ENCODE data around the gene TXLNA. TPM values are rescaled to one million over a fixed set of nuclear protein-coding genes. Genes with fewer than 3 reads are reported as not detected.

Gene TXLNA
- total RNA-seq, 1 donor from 2014 or later: 83.8 TPM

GRCh38 chr1:32239790-32240139 lies 60.3 kb downstream of the TXLNA start:
- Histone ChIP-seq H3K27me3 (no peaks in the 10 kb centered on the region), H3K9me3 (no peaks in the 10 kb centered on the region), H3K27ac (peak overlapping the region; percentile 87 to 89), H3K4me1 (peaks cover 0 to 8% of the 10 kb centered on the region in 2 donors), H3K36me3 (no peaks in the 10 kb centered on the region), H3K4me3 (peak overlapping the region; percentile 69 to 78)
- no peak for TF ChIP-seq CTCF (IDR thresholded peaks at IDR 0.05)
- DNase-seq (ENCODE audit: low spot score in 2 of 2): peak in 1 of 2 donors; percentile 70
- intact Hi-C loops (cut with DNase I): loop anchor here (1.0 to 5.0 kb wide), 5 partner anchors 17 to 132 kb away; partner anchors contain the start of genes EIF3I, HDAC1, KPNA6 and TMEM234

DNA sequence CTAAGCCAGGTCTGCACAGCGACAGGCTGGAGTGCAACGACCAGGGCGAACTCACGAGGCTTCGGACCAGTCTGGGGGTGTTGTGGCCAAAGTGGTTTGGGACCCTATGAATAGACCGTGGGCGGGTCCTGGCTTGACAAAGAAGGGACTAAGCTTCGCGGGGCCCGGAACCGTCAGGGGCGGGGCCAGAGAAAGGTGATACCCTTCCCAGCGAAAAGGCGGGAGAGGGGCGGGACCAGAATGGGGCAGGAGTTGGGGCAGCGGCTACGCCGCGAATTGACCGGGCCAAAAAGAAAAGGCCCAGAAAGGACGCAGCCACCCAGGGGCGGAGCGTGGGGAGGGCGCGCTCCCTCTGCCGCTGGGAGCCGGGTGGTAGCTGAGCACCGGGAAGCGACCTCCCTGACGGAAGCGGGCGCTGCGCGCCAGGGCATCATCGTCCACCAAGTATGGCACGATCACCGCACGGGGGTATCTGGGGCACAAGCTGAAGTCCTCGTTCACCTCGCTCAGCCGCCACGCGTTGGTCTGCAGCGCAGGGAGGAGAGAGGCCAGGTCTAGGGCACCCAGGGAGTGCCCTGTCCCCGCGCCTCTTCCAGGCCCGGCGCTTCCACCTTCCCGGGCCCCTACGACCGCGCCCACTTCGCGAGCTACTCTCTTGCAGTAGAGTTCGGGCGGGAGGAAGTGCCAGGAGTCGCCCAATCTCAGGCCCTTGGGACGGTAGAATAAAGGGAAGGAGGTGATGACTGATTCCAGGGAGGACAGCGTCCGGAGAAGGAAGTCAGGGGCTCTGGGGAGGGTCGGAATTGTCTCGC lies 60.9 kb downstream of the TXLNA start:
- Histone ChIP-seq H3K4me3 (peak overlapping the region; percentile 69 to 78), H3K9me3 (no peaks in the 10 kb centered on the region), H3K36me3 (no peaks in the 10 kb centered on the region), H3K27ac (peak overlapping the region; percentile 87 to 89), H3K4me1 (peaks cover 0 to 8% of the 10 kb centered on the region in 2 donors), H3K27me3 (no peaks in the 10 kb centered on the region)
- intact Hi-C loops (cut with DNase I): loop anchor here (1.0 to 5.0 kb wide), 5 partner anchors 18 to 133 kb away; partner anchors contain the start of genes EIF3I, HDAC1, KPNA6 and TMEM234
- DNase-seq (ENCODE audit: low spot score in 2 of 2): peak; percentile 51 to 92
- TF ChIP-seq CTCF (IDR thresholded peaks at IDR 0.05): peak in 2 of 3 experiments; percentile 30 to 35

- peaks cover 0 to 8% of the 10 kb centered on the region in 2 donors for H3K4me1 ChIP-seq
- intact Hi-C loops (cut with DNase I): loop anchor here (2.0 to 5.0 kb wide), 3 partner anchors 52 to 134 kb away; partner anchors contain the start of genes HDAC1, KPNA6 and TXLNA
- DNase-seq (ENCODE audit: low spot score in 2 of 2): peak; percentile 47 to 87
- H3K27ac ChIP-seq: peak overlapping the region; percentile 87 to 89
- no peak for TF ChIP-seq CTCF (IDR thresholded peaks at IDR 0.05)
- no peaks in the 10 kb centered on the region for H3K27me3 ChIP-seq
- H3K9me3 ChIP-seq: no peaks in the 10 kb centered on the region
- H3K36me3 ChIP-seq: no peaks in the 10 kb centered on the region
- H3K4me3 ChIP-seq: peak overlapping the region; percentile 69 to 78
These were observed 61.7 kb downstream of the TXLNA start for GRCh38 chr1:32241001-32241763.

GRCh38 chr1:32242341-32242851 lies 62.9 kb downstream of the TXLNA start:
- Histone ChIP-seq H3K36me3 (no peaks in the 10 kb centered on the region), H3K9me3 (no peaks in the 10 kb centered on the region), H3K27me3 (no peaks in the 10 kb centered on the region), H3K27ac (peak overlapping the region; percentile 87 to 89), H3K4me1 (peaks cover 0 to 8% of the 10 kb centered on the region in 2 donors), H3K4me3 (peak overlapping the region in 1 of 2 donors; percentile 16)
- DNase-seq (ENCODE audit: low spot score in 2 of 2): peak in 1 of 2 donors; percentile 66
- intact Hi-C loops (cut with DNase I): loop anchor here (5.0 kb wide), 1 partner anchor 135 kb away; the partner anchor contains the start of gene KPNA6
- no peak for TF ChIP-seq CTCF (IDR thresholded peaks at IDR 0.05)

DNA sequence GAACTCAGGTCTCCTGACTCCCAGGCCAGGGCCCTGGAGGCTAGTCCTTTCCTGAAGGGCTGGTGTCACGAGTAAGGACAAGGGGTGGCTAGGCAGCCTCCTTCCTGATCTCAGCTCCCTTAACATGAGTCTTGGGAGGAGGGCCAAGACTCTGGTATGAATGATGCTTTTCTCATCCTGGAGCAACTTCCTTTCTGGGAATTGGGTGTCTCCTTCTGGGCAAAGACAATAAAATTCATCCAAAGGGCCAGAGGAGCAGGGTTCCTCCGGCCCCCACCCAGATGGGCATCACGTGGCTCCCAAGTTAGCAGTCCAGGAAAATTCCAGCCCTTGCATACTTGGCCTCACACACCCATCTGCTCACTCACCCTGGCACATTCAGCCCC lies 67.4 kb downstream of the TXLNA start, which contains the start of gene FAM167B:
TSS of gene FAM167B (plus strand) at position 335 of the 386 bp plus-strand sequence. CDS start 200 bp downstream, outside the sequence.
- no peak for TF ChIP-seq CTCF (IDR thresholded peaks at IDR 0.05)
- no peak within 1 kb of the TSS for H3K4me3 ChIP-seq
- H3K36me3 ChIP-seq: no peaks in the 10 kb centered on the region
- peak within 1 kb of the TSS; percentile 62 to 64 for H3K27ac ChIP-seq
- no peaks in the 10 kb centered on the region for H3K27me3 ChIP-seq
- intact Hi-C loops (cut with DNase I): no loop called here
- peak in 1 of 2 donors; percentile 76 for DNase-seq (ENCODE audit: low spot score in 2 of 2)
- H3K4me1 ChIP-seq: peaks cover 3 to 5% of the 10 kb centered on the region in 2 donors
- H3K9me3 ChIP-seq: no peaks in the 10 kb centered on the region
